GM19043 (cell line): ENCODE data around the gene IL21R.

Experiments
- ATAC-seq: cut with Tn5 transposase; IDR thresholded peaks from one replicate; pipeline ENCODE4 v1.9.1; 2021; ENCODE audit warnings: low read depth; ENCODE audit not compliant: unreplicated experiment

Gene IL21R

GRCh38 chr16:27480761-27481160 is 78.8 kb downstream of the IL21R start:
- no peak for ATAC-seq

GRCh38 chr16:27481282-27481934 is 79.4 kb downstream of the IL21R start:
- no peak for ATAC-seq

- no peak for ATAC-seq
Observed at GRCh38 chr16:27482397-27483087, 80.6 kb downstream of the IL21R start.

GRCh38 chr16:27483088-27483437 is 81.1 kb downstream of the IL21R start:
- no peak for ATAC-seq

GRCh38 chr16:27483624-27484023 is 81.7 kb downstream of the IL21R start:
- ATAC-seq: no peak

- ATAC-seq: no peak
Observed at GRCh38 chr16:27485126-27485525, 83.2 kb downstream of the IL21R start.

- ATAC-seq: no peak
Observed at GRCh38 chr16:27485811-27486210, 83.8 kb downstream of the IL21R start.

- ATAC-seq: no peak
Observed at GRCh38 chr16:27486344-27486743, 84.4 kb downstream of the IL21R start.

- no peak for ATAC-seq
Observed at GRCh38 chr16:27486760-27487159, 84.8 kb downstream of the IL21R start.

- no peak for ATAC-seq
Observed at GRCh38 chr16:27489421-27489820, 87.4 kb downstream of the IL21R start.

- no peak for ATAC-seq
Observed at GRCh38 chr16:27489906-27490305, 87.9 kb downstream of the IL21R start.

GRCh38 chr16:27491894-27492587 is 90.1 kb downstream of the IL21R start:
- no peak for ATAC-seq

- no peak for ATAC-seq
Observed at GRCh38 chr16:27492588-27492979, 90.6 kb downstream of the IL21R start.

GRCh38 chr16:27495191-27495590 is 93.2 kb downstream of the IL21R start:
- no peak for ATAC-seq

- ATAC-seq: no peak
Observed at GRCh38 chr16:27498031-27498825, 96.3 kb downstream of the IL21R start.

GRCh38 chr16:27498916-27499658 is 97.1 kb downstream of the IL21R start:
- no peak for ATAC-seq

- ATAC-seq: no peak
Observed at GRCh38 chr16:27499659-27500055, 97.7 kb downstream of the IL21R start.

GRCh38 chr16:27500801-27501200 is 98.8 kb downstream of the IL21R start:
- no peak for ATAC-seq
